HG03097 (cell line): ENCODE measurements around the gene BAHCC1.

Experiments used
- ATAC-seq: cut with Tn5 transposase; IDR thresholded peaks from one replicate; pipeline ENCODE4 v1.9.1; 2021; ENCODE audit not compliant: unreplicated experiment, low FRiP score

Gene BAHCC1

GRCh38 chr17:81456798-81457197, 61.5 kb downstream of the BAHCC1 start:
- no peak for ATAC-seq

GRCh38 chr17:81457401-81457800, 62.1 kb downstream of the BAHCC1 start:
- no peak for ATAC-seq

DNA sequence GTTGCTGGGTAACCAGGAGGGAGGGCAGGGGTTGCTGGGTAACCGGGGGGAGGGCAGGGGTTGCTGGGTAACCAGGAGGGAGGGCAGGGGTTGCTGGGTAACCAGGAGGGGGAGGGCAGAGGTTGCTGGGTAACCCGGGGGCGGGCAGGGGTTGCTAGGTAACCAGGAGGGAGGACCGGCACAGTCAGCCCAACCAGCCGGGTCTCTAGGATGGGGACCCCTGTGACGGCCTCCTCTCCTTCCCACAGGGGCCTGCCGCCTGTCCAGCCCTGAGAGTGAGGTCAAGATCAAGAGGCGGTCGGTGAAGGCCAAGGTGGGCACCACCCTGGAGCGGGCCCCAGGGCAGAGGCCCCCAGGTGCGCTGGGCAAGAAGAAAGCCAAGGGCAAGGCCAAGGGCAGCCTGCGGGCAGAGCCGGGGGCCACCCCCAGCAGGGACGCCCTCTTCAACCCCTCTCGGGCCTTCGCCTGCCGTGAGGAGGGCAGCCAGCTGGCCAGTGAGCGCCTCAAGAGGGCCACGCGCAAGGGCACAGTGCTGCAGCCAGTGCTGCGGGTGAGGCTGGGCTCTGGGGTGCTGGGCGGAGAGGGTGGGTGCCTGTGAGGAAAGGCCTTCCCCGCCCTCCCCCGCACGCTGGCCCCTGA, 62.8 kb downstream of the BAHCC1 start:
- no peak for ATAC-seq

DNA sequence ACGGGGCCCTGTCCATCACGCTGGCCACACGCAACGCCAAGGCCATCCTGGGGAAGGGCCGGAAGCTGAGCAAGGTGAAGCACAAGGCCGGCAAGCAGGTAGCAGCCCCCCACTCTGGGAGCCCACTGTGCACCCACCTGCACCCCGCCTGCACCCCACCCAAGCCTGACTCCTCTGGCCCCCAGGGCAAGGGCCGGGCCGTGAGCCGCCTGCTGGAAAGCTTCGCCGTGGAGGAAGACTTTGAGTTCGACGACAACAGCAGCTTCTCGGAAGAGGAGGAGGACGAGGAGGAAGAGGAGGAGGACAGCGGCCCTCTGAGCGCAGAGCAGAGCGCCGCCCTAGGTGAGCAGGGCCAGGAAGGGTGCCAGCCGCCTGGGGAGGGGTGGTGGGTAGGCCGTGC, 63.4 kb downstream of the BAHCC1 start:
- ATAC-seq, result no peak

DNA sequence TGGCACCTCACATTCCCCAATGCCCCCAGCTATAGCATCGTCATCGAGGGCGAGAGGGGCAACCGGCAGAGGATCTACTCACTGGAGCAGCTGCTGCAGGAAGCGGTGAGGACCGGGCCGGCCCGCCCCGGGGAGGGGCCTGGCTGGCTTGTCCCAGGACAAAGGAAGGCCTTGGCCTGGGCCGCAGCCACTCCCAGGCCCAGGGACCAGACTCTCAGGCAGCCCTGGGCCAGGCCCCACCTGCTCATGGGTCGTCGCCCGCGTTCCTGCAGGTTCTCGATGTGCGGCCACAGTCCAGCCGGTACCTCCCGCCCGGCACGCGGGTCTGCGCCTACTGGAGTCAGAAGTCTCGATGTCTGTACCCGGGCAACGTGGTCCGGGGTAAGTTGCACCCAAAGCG, 64.0 kb downstream of the BAHCC1 start:
- no peak for ATAC-seq

DNA sequence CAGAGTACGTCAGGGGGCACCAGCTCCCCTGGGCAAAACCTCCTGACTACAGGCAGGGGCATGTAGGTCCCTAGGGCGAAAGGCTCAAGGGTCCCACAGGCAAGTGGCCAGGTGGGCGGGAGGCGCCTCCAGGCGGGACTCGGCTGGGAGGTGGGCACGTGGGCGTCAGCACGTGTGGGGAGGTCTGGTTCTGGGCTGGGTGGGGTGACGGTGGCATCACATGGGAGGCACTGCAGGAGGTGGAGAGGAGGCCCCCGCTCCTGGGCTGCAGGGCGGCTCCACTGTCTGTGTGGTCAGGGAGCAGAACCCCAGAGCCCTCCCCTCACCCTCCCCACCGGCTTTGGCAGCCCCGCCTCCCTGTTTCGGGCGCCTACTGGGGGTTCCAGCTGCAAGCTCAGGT, 64.6 kb downstream of the BAHCC1 start:
- no peak for ATAC-seq

- ATAC-seq, result no peak
Measured at GRCh38 chr17:81460856-81461460, 65.7 kb downstream of the BAHCC1 start.

GRCh38 chr17:81461607-81462500, 66.6 kb downstream of the BAHCC1 start:
- ATAC-seq, result no peak

- no peak for ATAC-seq
Measured at GRCh38 chr17:81462506-81463125, 67.4 kb downstream of the BAHCC1 start.

GRCh38 chr17:81463506-81463905, 68.2 kb downstream of the BAHCC1 start:
- no peak for ATAC-seq

GRCh38 chr17:81464586-81464985, 69.3 kb downstream of the BAHCC1 start:
- no peak for ATAC-seq

GRCh38 chr17:81465910-81466309, 70.7 kb downstream of the BAHCC1 start:
- no peak for ATAC-seq

DNA sequence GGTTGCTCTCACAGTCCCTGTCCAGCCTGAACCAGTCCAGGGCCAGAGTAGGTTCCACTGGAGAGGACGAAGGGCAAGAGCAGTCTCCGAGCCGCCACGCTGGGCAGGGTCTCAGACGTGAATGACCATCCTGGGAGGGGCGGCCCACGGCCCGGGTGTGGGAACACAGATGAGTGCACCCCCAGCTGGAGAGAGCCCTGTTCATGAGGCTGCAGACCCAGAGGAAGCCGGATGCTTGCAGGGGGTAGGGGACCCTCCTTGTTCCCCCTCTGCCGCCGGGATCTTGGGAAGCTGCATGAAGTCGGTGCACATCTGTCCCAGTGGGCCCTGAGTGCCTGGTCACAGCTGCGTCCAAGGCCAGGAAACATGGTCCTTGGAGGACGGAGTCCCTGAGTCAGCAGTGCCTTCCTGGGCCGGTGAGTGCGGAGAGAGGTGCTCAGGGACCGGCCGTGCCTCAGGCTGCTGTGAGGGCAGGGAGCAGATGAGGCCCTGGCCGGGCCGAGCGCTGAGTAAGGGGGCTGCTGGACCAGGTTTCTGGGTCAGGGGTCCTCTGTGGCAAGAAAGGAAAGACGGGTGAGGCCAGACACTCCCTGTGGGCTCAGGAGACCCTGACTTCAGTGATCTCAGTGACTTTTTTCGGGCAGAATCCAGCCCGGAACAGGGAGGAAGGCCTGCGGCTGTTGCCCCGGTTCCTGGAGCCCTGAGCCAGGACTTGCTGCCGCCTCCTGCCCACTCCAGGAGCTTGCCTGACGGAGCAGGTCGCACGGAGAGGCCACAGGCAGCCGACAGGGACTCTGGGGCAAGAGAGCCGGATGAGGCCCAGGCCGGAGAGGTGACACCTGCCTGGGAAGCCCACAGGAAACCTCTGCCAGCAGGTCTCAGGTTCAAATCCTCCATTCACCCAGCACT, 71.6 kb downstream of the BAHCC1 start:
- ATAC-seq, result no peak

DNA sequence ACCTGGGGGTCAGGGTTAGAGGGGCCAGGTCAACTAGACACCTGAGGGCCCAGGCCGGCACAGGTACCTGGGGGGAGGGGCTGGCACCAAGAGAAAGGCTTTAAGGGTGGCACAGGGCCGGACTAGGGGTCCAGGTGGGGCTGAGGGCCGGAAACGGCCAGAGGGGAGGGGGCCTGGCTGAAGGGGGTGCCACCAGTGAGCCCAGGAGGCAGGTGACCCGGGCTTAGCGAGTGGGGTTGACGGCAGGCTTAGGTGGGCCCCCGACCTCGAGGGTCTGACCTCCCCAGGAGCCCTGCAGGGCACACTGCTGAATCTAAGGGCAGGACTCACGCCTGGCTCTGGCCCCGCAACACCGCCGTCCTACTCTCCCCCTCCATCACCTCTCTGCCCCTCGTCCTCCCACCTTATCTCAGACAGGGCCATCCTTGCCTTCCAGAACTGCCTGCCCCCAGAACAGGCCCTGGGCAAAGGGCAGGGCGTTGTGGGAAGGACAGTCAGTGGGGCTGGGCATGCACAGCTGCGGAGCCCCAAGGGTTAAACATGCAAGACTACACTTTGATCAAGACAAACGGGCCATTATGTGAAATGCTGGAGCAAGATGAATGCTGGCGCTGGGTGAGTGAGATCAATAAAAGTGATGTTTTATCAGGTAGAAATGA, 73.0 kb downstream of the BAHCC1 start:
- no peak for ATAC-seq

- ATAC-seq, result no peak
Measured at GRCh38 chr17:81468770-81469121, 73.5 kb downstream of the BAHCC1 start.

- no peak for ATAC-seq
Measured at GRCh38 chr17:81469266-81469665, 74.0 kb downstream of the BAHCC1 start.

DNA sequence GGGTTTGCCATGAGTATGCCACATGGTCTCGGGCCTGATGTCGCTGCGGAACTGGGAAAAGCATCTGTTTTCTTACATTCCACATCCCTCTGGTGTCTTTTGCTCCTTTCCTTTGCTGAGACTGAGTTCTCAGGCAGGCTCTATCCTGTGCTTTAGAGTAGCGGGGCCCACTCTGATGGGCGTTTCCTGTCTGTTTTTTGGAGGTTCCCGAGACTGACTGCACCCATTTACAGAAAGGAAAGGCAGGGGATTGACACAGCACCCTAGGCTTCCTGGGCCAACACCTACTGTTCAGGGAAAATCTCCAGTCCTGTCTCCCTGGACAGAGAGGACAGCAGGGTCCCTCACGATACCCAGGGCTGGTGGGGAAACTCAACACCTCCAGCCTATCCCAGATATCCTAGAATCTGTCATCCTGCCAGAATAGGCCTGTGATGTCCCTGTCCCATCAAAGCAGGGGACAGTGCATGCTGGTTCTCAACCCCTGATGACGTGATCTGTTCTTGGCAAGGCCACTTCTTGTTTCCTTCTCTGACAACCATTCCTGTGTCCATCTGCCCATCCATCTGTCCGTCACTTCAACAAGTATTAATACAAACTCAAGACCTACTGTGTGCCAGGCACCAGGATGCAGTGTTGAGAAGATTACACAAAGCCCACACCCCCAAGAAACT, 75.2 kb downstream of the BAHCC1 start:
- ATAC-seq, result no peak

DNA sequence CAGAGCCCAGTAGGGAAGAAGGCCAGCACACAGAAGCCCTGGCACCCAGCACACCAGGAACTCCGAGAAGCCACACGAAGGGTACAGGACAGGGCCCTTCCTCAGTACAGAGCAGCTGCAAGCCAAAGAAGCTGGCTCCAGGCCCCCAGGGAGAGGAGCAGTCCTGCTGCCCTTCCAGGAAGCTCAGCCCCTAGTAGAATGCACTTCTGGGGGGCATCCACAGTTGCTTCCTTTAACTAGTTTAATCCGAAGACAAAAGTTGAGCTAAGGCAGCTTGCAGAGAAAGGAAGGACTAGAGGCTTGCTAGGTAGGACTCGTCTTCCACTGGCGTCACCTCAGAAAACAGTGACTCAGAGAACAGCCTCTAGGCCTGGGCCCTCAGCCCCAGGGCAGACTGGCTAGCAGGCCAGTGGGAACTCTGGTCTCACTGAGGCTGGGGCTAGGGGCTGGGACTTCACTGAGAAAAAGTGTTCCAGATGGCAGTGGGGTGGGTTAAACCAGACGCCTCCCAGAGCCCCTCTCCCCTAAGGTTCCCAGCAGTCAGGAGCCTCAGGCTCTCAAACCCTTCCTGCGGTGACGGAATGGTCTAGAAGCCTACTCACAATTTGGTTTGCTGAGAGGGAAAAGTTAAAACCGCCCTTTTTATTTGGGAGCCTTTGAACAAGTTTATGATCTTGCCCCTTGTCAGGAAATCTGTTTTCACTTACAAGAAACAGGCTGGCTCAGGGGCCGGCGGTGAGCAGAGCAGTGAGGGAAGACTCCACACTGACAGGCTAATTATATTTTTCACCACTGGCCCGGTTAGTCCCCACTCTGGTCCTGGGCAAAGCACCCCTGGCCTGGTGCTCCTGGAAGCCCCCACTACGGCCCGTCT, 75.9 kb downstream of the BAHCC1 start:
- ATAC-seq, result no peak
